GM12873 (cell line): ENCODE results near the gene TMTC2.

ENCODE experiments used
- CTCF ChIP-seq: IDR thresholded peaks from 2 replicates; pipeline ENCODE4 v1.5.1; 2012; ENCODE audit warnings: low read depth, mild to moderate bottlenecking, moderate library complexity, low read length, control low read depth; ENCODE audit not compliant: insufficient read depth; ENCODE audit errors: missing control alignments

TMTC2 gene

GRCh38 chr12:82968631-82969367 lies 282.1 kb downstream of the TMTC2 start:
- TF ChIP-seq CTCF, result no peak

GRCh38 chr12:82970614-82971013 lies 283.9 kb downstream of the TMTC2 start:
- TF ChIP-seq CTCF, result no peak

DNA sequence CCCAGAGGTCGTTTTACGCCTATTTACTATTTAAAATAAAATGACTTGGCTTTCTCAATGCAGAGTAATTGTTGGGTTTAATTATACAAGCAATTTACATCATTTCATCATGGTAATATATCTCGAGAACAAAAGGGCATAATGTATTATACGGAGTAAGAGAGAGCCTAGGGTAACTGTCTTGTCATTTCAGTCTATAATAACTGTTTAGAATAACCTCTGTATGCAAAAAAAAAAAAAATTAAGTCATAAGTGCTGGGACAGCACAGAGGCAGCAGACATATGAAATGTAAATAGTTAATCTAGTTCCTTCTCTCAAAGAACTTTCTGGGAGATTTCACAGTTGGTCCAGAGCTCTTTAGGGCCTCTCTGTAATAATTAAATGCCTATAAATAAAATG lies 284.9 kb downstream of the TMTC2 start:
- TF ChIP-seq CTCF, result no peak

GRCh38 chr12:82972624-82973023 lies 285.9 kb downstream of the TMTC2 start:
- TF ChIP-seq CTCF, result no peak

GRCh38 chr12:82973592-82973991 lies 286.9 kb downstream of the TMTC2 start:
- TF ChIP-seq CTCF, result no peak

GRCh38 chr12:82981150-82981549 lies 294.4 kb downstream of the TMTC2 start:
- no peak for TF ChIP-seq CTCF

GRCh38 chr12:82994117-82994516 lies 307.4 kb downstream of the TMTC2 start:
- TF ChIP-seq CTCF, result no peak
